H9 (cell line): ENCODE measurements around the gene MPHOSPH10. TPM values are rescaled to one million over a fixed set of nuclear protein-coding genes. Genes with fewer than 3 reads are reported as not detected.

Experiments
- DNase-seq: peaks from one replicate; pipeline ENCODE4 v3.0.0-alpha.2; 2017
- H2AFZ ChIP-seq: one replicate; pipeline ENCODE4 v1.6.1; 2013; ENCODE audit warnings: mild to moderate bottlenecking, low read length, control low read depth, moderate library complexity
- H2AK5ac ChIP-seq: 2 replicates; pipeline ENCODE4 v1.6.1; 2013; ENCODE audit warnings: low read length, control low read depth, mixed read lengths; ENCODE audit not compliant: insufficient read length
- H2BK120ac ChIP-seq: one replicate; pipeline ENCODE4 v1.6.1; 2013; ENCODE audit warnings: low read depth, mild to moderate bottlenecking, low read length, control low read depth, inconsistent platforms; ENCODE audit not compliant: poor library complexity, severe bottlenecking
- H2BK12ac ChIP-seq: 2 replicates; pipeline ENCODE4 v1.6.1; 2013; ENCODE audit warnings: low read length, control low read depth, mixed read lengths, low read depth; ENCODE audit not compliant: insufficient read length
- H2BK15ac ChIP-seq: 2 replicates; pipeline ENCODE4 v1.6.1; 2013; ENCODE audit warnings: low read depth, low read length, control low read depth
- H2BK20ac ChIP-seq: one replicate; pipeline ENCODE4 v1.6.1; 2013; ENCODE audit warnings: low read depth, mild to moderate bottlenecking, low read length, control low read depth, inconsistent platforms; ENCODE audit not compliant: poor library complexity, severe bottlenecking
- H2BK5ac ChIP-seq: 2 replicates; pipeline ENCODE4 v1.6.1; 2013; ENCODE audit warnings: low read length, control low read depth, mixed read lengths; ENCODE audit not compliant: insufficient read length
- H3K14ac ChIP-seq: 2 replicates; pipeline ENCODE4 v1.6.1; 2013; ENCODE audit warnings: low read length, control low read depth; ENCODE audit not compliant: insufficient read depth
- H3K18ac ChIP-seq: 2 replicates; pipeline ENCODE4 v1.6.1; 2013; ENCODE audit warnings: low read depth, mild to moderate bottlenecking, mixed read lengths, low read length, control low read depth; ENCODE audit not compliant: insufficient read length
- H3K23ac ChIP-seq: 2 replicates; pipeline ENCODE4 v1.6.1; 2013; ENCODE audit warnings: low read length, control low read depth, mixed read lengths, low read depth; ENCODE audit not compliant: insufficient read length
- H3K23me2 ChIP-seq: 2 replicates; pipeline ENCODE4 v1.6.1; 2013; ENCODE audit warnings: low read depth, mild to moderate bottlenecking, mixed read lengths, low read length, control low read depth; ENCODE audit not compliant: insufficient read length, poor library complexity, severe bottlenecking
- H3K27ac ChIP-seq: 2 replicates; pipeline ENCODE4 v1.5.1; 2013; ENCODE audit warnings: low read length, control low read depth, mixed read lengths, low read depth; ENCODE audit not compliant: insufficient read length
- H3K27me3 ChIP-seq: 2 replicates; pipeline ENCODE4 v1.6.1; 2013; ENCODE audit warnings: low read length, control low read depth, inconsistent platforms; ENCODE audit not compliant: insufficient read depth
- H3K4ac ChIP-seq: 2 replicates; pipeline ENCODE4 v1.6.1; 2013; ENCODE audit warnings: low read depth, mild to moderate bottlenecking, control low read depth, inconsistent platforms, low read length, moderate library complexity
- H3K4me1 ChIP-seq: 2 replicates; pipeline ENCODE4 v1.6.1; 2013; ENCODE audit warnings: low read length, control low read depth, inconsistent platforms; ENCODE audit not compliant: insufficient read depth
- H3K4me2 ChIP-seq: 2 replicates; pipeline ENCODE4 v1.6.1; 2013; ENCODE audit warnings: low read length, control low read depth, mixed read lengths; ENCODE audit not compliant: insufficient read length, insufficient read depth
- H3K56ac ChIP-seq: 2 replicates; pipeline ENCODE4 v1.6.1; 2013; ENCODE audit warnings: low read depth, mild to moderate bottlenecking, mixed read lengths, low read length, control low read depth; ENCODE audit not compliant: insufficient read length
- H3K79me1 ChIP-seq: 2 replicates; pipeline ENCODE4 v1.6.1; 2013; ENCODE audit warnings: low read depth, mild to moderate bottlenecking, moderate library complexity, low read length, control low read depth, inconsistent platforms; ENCODE audit not compliant: insufficient read depth, poor library complexity, severe bottlenecking
- H3K79me2 ChIP-seq: 2 replicates; pipeline ENCODE4 v1.6.1; 2013; ENCODE audit warnings: low read length, control low read depth, inconsistent platforms; ENCODE audit not compliant: insufficient read depth
- H3K9ac ChIP-seq: 2 replicates; pipeline ENCODE4 v1.6.1; 2013; ENCODE audit warnings: low read length, control low read depth, mixed read lengths; ENCODE audit not compliant: insufficient read length; ENCODE audit errors: extremely low read depth
- H3K9me3 ChIP-seq: one replicate; pipeline ENCODE4 v1.6.1; 2013; ENCODE audit warnings: low read depth, low read length, inconsistent platforms; ENCODE audit not compliant: control insufficient read depth
- H3T11ph ChIP-seq: one replicate; pipeline ENCODE4 v1.6.1; 2013; ENCODE audit warnings: mild to moderate bottlenecking, low read length, control low read depth, inconsistent platforms
- H4K20me1 ChIP-seq: one replicate; pipeline ENCODE4 v1.6.1; 2013; ENCODE audit not compliant: control insufficient read depth, insufficient read length, insufficient read depth
- H4K5ac ChIP-seq: 2 replicates; pipeline ENCODE4 v1.6.1; 2013; ENCODE audit warnings: low read depth, mild to moderate bottlenecking, mixed read lengths, low read length, control low read depth; ENCODE audit not compliant: insufficient read length
- H4K8ac ChIP-seq: replicated peaks from 2 replicates; pipeline ENCODE4 v1.6.1; 2013; ENCODE audit warnings: low read length, control low read depth, mixed read lengths, low read depth; ENCODE audit not compliant: insufficient read length
- H4K91ac ChIP-seq: 2 replicates; pipeline ENCODE4 v1.6.1; 2013; ENCODE audit warnings: low read depth, mild to moderate bottlenecking, moderate library complexity, mixed read lengths, low read length, control low read depth; ENCODE audit not compliant: insufficient read length
- H3K27ac Mint-ChIP-seq, 3 experiments: 2 replicates in 2 of 3; 3 replicates in 1 of 3; pipeline ENCODE4 v1.8.0; 2020 to 2021; ENCODE audit warnings: mixed read lengths in 3 of 3, mild to moderate bottlenecking in 1 of 3, moderate library complexity in 1 of 3
- H3K27me3 Mint-ChIP-seq: 2 replicates; pipeline ENCODE4 v1.8.0; 2021; ENCODE audit warnings: low read depth, mild to moderate bottlenecking, moderate library complexity, mixed read lengths
- H3K36me3 Mint-ChIP-seq, 3 experiments: 2 replicates in 2 of 3; 3 replicates in 1 of 3; pipeline ENCODE4 v1.8.0; 2020 to 2021; ENCODE audit warnings: low read depth in 3 of 3, mixed read lengths in 3 of 3; ENCODE audit not compliant: insufficient read depth in 1 of 3
- H3K4me1 Mint-ChIP-seq, 2 experiments: 2 replicates each; pipeline ENCODE4 v1.8.0; 2020; ENCODE audit warnings: mixed read lengths in 2 of 2
- H3K4me3 Mint-ChIP-seq, 2 experiments: 2 replicates in 1 of 2; 3 replicates in 1 of 2; pipeline ENCODE4 v1.8.0; 2020 to 2021; ENCODE audit warnings: mild to moderate bottlenecking in 2 of 2, mixed read lengths in 2 of 2, moderate library complexity in 1 of 2
- H3K9me3 Mint-ChIP-seq, 2 experiments: 2 replicates in 1 of 2; 3 replicates in 1 of 2; pipeline ENCODE4 v1.8.0; 2020; ENCODE audit warnings: mild to moderate bottlenecking in 2 of 2, mixed read lengths in 2 of 2, moderate library complexity in 1 of 2
- CTCF ChIP-seq: fragments of 200-600 bp; sonication (generic); conservative IDR thresholded peaks from 3 replicates; pipeline ENCODE4 v1.8.0; 2021; ENCODE audit warnings: antibody characterized with exemption, mild to moderate bottlenecking
- WGBS: extraction: QIAGEN DNeasy Blood & Tissue Kit; methylation state at CpG from one replicate; pipeline ENCODE4 v1.1.7; 2013; ENCODE audit warnings: missing lambda C conversion rate, low lambda C conversion rate, mixed read lengths; ENCODE audit not compliant: insufficient read length; ENCODE audit errors: extremely low coverage; 5-methylcytosine and 5-hydroxymethylcytosine counted together
- total RNA-seq: library from RNA; stranded (reverse); gene quantifications from 2 replicates; pipeline ENCODE4 v1.2.1, GENCODE V29; 2021

Gene MPHOSPH10
- total RNA-seq, 1 experiment from 2014 or later: 42.1 TPM

GRCh38 chr2:71100195-71100964, 30.1 kb upstream of the MPHOSPH10 start:
- Histone ChIP-seq H3K4ac (no peak overlapping the region), H3K4me2 (no peak overlapping the region), H3K9me3 (no peaks in the 10 kb centered on the region), H3K79me2 (no peaks in the 10 kb centered on the region), H2BK20ac (no peak overlapping the region), H3K79me1 (no peaks in the 10 kb centered on the region), H3K18ac (no peak overlapping the region), H2BK120ac (no peak overlapping the region), H3K23me2 (no peaks in the 10 kb centered on the region), H3K27me3 (no peaks in the 10 kb centered on the region), H2AK5ac (no peak overlapping the region), H4K91ac (no peak overlapping the region), H3K23ac (no peak overlapping the region), H2AFZ (no peak overlapping the region), H4K20me1 (no peaks in the 10 kb centered on the region), H4K8ac (no peak overlapping the region), H3K4me1 (peaks cover 9% of the 10 kb centered on the region; the same call in 1 of the 2 replicates), H3T11ph (no peak overlapping the region), H3K56ac (no peak overlapping the region), H3K27ac (no peak overlapping the region), H2BK12ac (no peak overlapping the region), H3K9ac (no peak overlapping the region), H3K14ac (no peak overlapping the region), H4K5ac (no peak overlapping the region), H2BK5ac (no peak overlapping the region), H2BK15ac (no peak overlapping the region)
- Mint-ChIP-seq H3K27ac (no peak overlapping the region), H3K4me3 (no peak overlapping the region), H3K27me3 (peaks cover 1% of the 10 kb centered on the region; the same call in 1 of the 2 replicates), H3K9me3 (peaks cover 0 to 3% of the 10 kb centered on the region in 2 experiments; a peak in 2 of 5 replicates), H3K36me3 (peaks cover 0 to 3% (median 0%) of the 10 kb centered on the region in 3 experiments; a peak in 2 of 7 replicates), H3K4me1 (peaks cover 22 to 24% of the 10 kb centered on the region in 2 experiments)
- peak; percentile 66 for DNase-seq
- peak; percentile 85 for TF ChIP-seq CTCF
- WGBS: no CpG with 5 or more reads among the region's 3 CpGs
